Progenitor cell of endocrine pancreas (in vitro differentiated cells): ENCODE data around the gene DEPDC1. TPM values are rescaled to one million over a fixed set of nuclear protein-coding genes. Genes with fewer than 3 reads are reported as not detected.

Experiments used
- DNase-seq: peaks from one replicate; pipeline ENCODE4 v3.0.0; 2021; ENCODE audit warnings: low spot score; ENCODE audit not compliant: unreplicated experiment
- H3K27ac Mint-ChIP-seq: 2 replicates; pipeline ENCODE4 v1.8.0; 2021; ENCODE audit warnings: mild to moderate bottlenecking, moderate library complexity, mixed read lengths
- H3K27me3 Mint-ChIP-seq: 2 replicates; pipeline ENCODE4 v1.8.0; 2021; ENCODE audit warnings: mixed read lengths
- H3K36me3 Mint-ChIP-seq: 2 replicates; pipeline ENCODE4 v1.8.0; 2022; ENCODE audit warnings: mixed read lengths; ENCODE audit not compliant: insufficient read depth
- H3K4me1 Mint-ChIP-seq: 2 replicates; pipeline ENCODE4 v1.8.0; 2021; ENCODE audit warnings: low read depth, mixed read lengths
- H3K4me3 Mint-ChIP-seq: 2 replicates; pipeline ENCODE4 v1.8.0; 2021; ENCODE audit warnings: low read depth, mild to moderate bottlenecking, moderate library complexity, mixed read lengths
- H3K9me3 Mint-ChIP-seq: 2 replicates; pipeline ENCODE4 v1.8.0; 2021; ENCODE audit warnings: low read depth, mixed read lengths
- total RNA-seq: library from RNA; stranded (reverse); gene quantifications from 2 replicates; pipeline ENCODE4 v1.2.1, GENCODE V29; 2021
- TF ChIP-seq, protein P1 (sequence below): fragments of 200-600 bp; sonication (generic); IDR thresholded peaks from one replicate; pipeline ENCODE4 v1.5.0; 2021; ENCODE audit warnings: antibody characterized with exemption, mild to moderate bottlenecking; ENCODE audit not compliant: unreplicated experiment

Gene DEPDC1
- total RNA-seq, 1 donor from 2014 or later, result 12.4 TPM

DNA sequence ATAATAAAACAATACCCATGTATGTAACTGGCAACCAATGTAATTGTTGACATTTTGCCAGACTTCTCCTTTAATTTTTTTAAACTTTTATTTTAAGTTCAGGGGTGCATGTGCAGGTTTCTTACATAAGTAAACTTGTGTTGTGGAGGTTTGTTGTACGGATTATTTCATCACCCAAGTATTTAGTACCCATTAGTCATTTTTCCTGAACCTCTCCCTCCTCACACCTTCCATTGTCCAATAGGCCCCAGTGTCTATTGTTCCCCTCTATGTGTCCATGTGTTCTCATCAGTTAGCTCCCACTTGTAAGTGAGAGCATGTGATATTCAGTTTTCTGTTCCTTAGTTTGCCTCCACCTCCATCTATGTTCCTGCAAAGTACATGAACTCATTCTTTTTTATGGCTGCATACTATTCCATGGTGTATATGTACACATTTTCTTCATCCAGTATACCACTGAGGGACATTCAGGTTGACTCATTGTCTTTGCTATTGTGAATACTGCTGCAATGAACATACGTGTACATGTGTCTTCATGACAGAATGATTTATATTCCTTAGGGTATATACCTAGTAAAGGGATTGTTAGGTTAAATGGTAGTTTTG, 6.7 kb downstream of the DEPDC1 start:
- H3K4me3 Mint-ChIP-seq, result no peak overlapping the region
- peaks cover 18% of the 10 kb centered on the region for H3K36me3 Mint-ChIP-seq
- peaks cover 2% of the 10 kb centered on the region for H3K4me1 Mint-ChIP-seq
- TF ChIP-seq, protein P1, sequence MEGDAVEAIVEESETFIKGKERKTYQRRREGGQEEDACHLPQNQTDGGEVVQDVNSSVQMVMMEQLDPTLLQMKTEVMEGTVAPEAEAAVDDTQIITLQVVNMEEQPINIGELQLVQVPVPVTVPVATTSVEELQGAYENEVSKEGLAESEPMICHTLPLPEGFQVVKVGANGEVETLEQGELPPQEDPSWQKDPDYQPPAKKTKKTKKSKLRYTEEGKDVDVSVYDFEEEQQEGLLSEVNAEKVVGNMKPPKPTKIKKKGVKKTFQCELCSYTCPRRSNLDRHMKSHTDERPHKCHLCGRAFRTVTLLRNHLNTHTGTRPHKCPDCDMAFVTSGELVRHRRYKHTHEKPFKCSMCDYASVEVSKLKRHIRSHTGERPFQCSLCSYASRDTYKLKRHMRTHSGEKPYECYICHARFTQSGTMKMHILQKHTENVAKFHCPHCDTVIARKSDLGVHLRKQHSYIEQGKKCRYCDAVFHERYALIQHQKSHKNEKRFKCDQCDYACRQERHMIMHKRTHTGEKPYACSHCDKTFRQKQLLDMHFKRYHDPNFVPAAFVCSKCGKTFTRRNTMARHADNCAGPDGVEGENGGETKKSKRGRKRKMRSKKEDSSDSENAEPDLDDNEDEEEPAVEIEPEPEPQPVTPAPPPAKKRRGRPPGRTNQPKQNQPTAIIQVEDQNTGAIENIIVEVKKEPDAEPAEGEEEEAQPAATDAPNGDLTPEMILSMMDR, result no peak
- H3K9me3 Mint-ChIP-seq, result no peaks in the 10 kb centered on the region
- no peak overlapping the region for H3K27ac Mint-ChIP-seq
- DNase-seq, result no peak
- H3K27me3 Mint-ChIP-seq, result no peaks in the 10 kb centered on the region

DNA sequence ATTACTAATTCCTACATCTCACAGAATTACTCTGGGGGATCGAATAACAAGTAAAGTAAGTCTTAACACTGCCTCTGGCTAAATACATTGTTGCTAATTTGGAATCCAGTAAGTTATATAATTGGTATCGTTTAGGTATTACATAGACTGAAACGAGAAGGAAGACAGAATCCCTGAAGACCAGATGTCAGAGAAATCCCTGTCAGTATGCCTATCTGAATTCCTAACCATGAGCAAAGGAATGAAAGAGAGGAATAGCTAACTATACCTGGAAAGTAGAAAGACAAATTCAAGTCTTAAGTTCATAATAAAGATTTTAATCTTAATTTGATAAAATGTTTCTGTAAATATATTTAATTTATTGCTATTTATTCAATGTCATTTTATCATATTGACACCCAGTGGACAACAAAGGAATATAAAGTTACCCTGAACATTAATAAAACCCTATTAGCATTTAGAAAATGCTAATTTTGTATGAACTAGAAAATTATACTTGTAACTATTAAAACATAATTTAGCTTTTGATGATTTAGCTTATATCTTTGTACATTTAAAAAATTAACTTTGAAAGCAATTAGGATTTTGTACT, 11.4 kb downstream of the DEPDC1 start:
- no peak for DNase-seq
- Mint-ChIP-seq H3K4me3 (no peak overlapping the region), H3K27me3 (no peaks in the 10 kb centered on the region), H3K36me3 (peaks cover 23% of the 10 kb centered on the region), H3K27ac (no peak overlapping the region), H3K9me3 (no peaks in the 10 kb centered on the region), H3K4me1 (peaks cover 1% of the 10 kb centered on the region)
- TF ChIP-seq, protein P1, result no peak

- H3K36me3 Mint-ChIP-seq, result peaks cover 21% of the 10 kb centered on the region
- H3K27ac Mint-ChIP-seq, result no peak overlapping the region
Measured at GRCh38 chr1:68484618-68485017, 12.3 kb downstream of the DEPDC1 start.

GRCh38 chr1:68481041-68481440, 15.8 kb downstream of the DEPDC1 start:
- H3K27me3 Mint-ChIP-seq, result no peaks in the 10 kb centered on the region
- TF ChIP-seq, protein P1, result no peak
- H3K27ac Mint-ChIP-seq, result no peak overlapping the region
- H3K9me3 Mint-ChIP-seq, result no peaks in the 10 kb centered on the region
- no peak for DNase-seq
- peaks cover 16% of the 10 kb centered on the region for H3K36me3 Mint-ChIP-seq
- H3K4me3 Mint-ChIP-seq, result no peak overlapping the region
- peaks cover 1% of the 10 kb centered on the region for H3K4me1 Mint-ChIP-seq

More at GRCh38 chr1:68484618-68485017, 12.3 kb downstream of the DEPDC1 start:
- H3K27me3 Mint-ChIP-seq, result no peaks in the 10 kb centered on the region
- TF ChIP-seq, protein P1, result no peak
- H3K4me3 Mint-ChIP-seq, result no peak overlapping the region
- H3K9me3 Mint-ChIP-seq, result no peaks in the 10 kb centered on the region
- H3K4me1 Mint-ChIP-seq, result peaks cover 1% of the 10 kb centered on the region
- DNase-seq, result no peak

DNA sequence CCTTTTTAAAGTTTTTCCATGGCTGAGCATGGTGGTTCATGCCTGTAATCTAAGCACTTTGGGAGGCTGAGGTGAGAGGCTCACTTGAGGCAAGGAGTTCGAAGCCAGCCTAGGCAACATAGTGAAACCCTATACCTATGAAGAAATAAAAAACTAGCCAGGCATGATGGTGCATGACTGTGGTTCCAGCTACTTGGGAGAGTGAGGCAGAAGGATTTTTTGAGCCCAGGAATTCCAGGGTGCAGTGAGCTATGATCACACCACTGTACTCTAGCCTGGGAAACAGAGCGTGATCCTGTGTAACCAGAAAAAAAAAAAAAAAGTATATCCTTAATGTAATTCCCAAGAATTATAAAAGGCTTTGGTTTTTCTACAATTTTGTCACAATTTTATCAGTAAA, 17.4 kb downstream of the DEPDC1 start:
- Mint-ChIP-seq H3K27ac (no peak overlapping the region), H3K4me1 (peaks cover 1% of the 10 kb centered on the region), H3K9me3 (no peaks in the 10 kb centered on the region), H3K4me3 (no peak overlapping the region), H3K27me3 (no peaks in the 10 kb centered on the region), H3K36me3 (peaks cover 15% of the 10 kb centered on the region)
- no peak for DNase-seq
- TF ChIP-seq, protein P1, result no peak
